GM21390 (cell line): Measurements from ENCODE around the gene CCDC38.
"Not testable (repeated sequence)": the region's sequence is repeated elsewhere in the genome, so short reads cannot be mapped to it uniquely, and the experiment has no call there.

Experiments
- ATAC-seq: cut with Tn5 transposase; IDR thresholded peaks from one replicate; pipeline ENCODE4 v1.9.1; 2021; ENCODE audit not compliant: unreplicated experiment

The CCDC38 gene

GRCh38 chr12:95884998-95885397 lies 57.4 kb downstream of the CCDC38 start:
- no peak for ATAC-seq

- ATAC-seq = no peak
These were observed 59.5 kb downstream of the CCDC38 start for GRCh38 chr12:95882873-95883272.

- no peak for ATAC-seq
These were observed 60.3 kb downstream of the CCDC38 start for GRCh38 chr12:95882080-95882479.

- ATAC-seq = no peak
These were observed 61.0 kb downstream of the CCDC38 start for GRCh38 chr12:95881331-95881955.

GRCh38 chr12:95880895-95881294 lies 61.5 kb downstream of the CCDC38 start:
- no peak for ATAC-seq

GRCh38 chr12:95877622-95878021 lies 64.8 kb downstream of the CCDC38 start:
- ATAC-seq = no peak

- ATAC-seq = no peak
These were observed 68.0 kb downstream of the CCDC38 start for GRCh38 chr12:95874452-95874851.

GRCh38 chr12:95870897-95871296 lies 71.5 kb downstream of the CCDC38 start:
- ATAC-seq = no peak

GRCh38 chr12:95863337-95863736 lies 79.1 kb downstream of the CCDC38 start:
- no peak for ATAC-seq

- no peak for ATAC-seq
These were observed 80.4 kb downstream of the CCDC38 start for GRCh38 chr12:95862038-95862437.

GRCh38 chr12:95859947-95860850 lies 82.2 kb downstream of the CCDC38 start:
- no peak for ATAC-seq

- peak; percentile 13 for ATAC-seq
These were observed 83.0 kb downstream of the CCDC38 start for GRCh38 chr12:95859344-95859816.

GRCh38 chr12:95858451-95859343 lies 83.7 kb downstream of the CCDC38 start, which contains the start of gene SNRPF:
Gene SNRPF, plus strand, starts transcription at chr12:95858952. Its CDS starts 122 bp downstream, at chr12:95859074.
- peak; percentile 99 for ATAC-seq

GRCh38 chr12:95857799-95858198 lies 84.6 kb downstream of the CCDC38 start:
- no peak for ATAC-seq

- no peak for ATAC-seq
These were observed 85.3 kb downstream of the CCDC38 start for GRCh38 chr12:95857156-95857555.

GRCh38 chr12:95852133-95852532 lies 90.3 kb downstream of the CCDC38 start:
- no peak for ATAC-seq

GRCh38 chr12:95851606-95852005 lies 90.8 kb downstream of the CCDC38 start:
- no peak for ATAC-seq

GRCh38 chr12:95848575-95849388 lies 93.6 kb downstream of the CCDC38 start:
- no peak for ATAC-seq

- not testable (repeated sequence) for ATAC-seq
These were observed 100.0 kb downstream of the CCDC38 start for GRCh38 chr12:95842426-95842825.

GRCh38 chr12:95838125-95838524 lies 104.3 kb downstream of the CCDC38 start:
- no peak for ATAC-seq
